ENCODE data around the gene ZCCHC9.

Gene ZCCHC9

GRCh38 chr5:81353189-81353588 lies 51.8 kb downstream of the ZCCHC9 start:
- DNase-seq: no peak
- intact Hi-C loops (cut with DNase I): no loop called here

GRCh38 chr5:81354093-81354492 lies 52.7 kb downstream of the ZCCHC9 start:
- intact Hi-C loops (cut with DNase I): no loop called here
- no peak for DNase-seq

- intact Hi-C loops (cut with DNase I): no loop called here
- DNase-seq: no peak
Measured at GRCh38 chr5:81355291-81356251, 54.2 kb downstream of the ZCCHC9 start.

- DNase-seq: no peak
- intact Hi-C loops (cut with DNase I): no loop called here
Measured at GRCh38 chr5:81359108-81359507, 57.7 kb downstream of the ZCCHC9 start.

- DNase-seq: no peak
- intact Hi-C loops (cut with DNase I): no loop called here
Measured at GRCh38 chr5:81359881-81360280, 58.5 kb downstream of the ZCCHC9 start.

GRCh38 chr5:81360640-81361039 lies 59.3 kb downstream of the ZCCHC9 start:
- DNase-seq: no peak
- intact Hi-C loops (cut with DNase I): no loop called here

- intact Hi-C loops (cut with DNase I): no loop called here
- no peak for DNase-seq
Measured at GRCh38 chr5:81361600-81361999, 60.2 kb downstream of the ZCCHC9 start.
